Activated CD8-positive, alpha-beta T cell treated with anti-CD3 and anti-CD28 coated beads, Interleukin-2, amount 10 ng/mL, durations not matched to agents 7 days and 5 days (primary cell): Measurements from ENCODE around the gene HSPA14. TPM values are rescaled to one million over a fixed set of nuclear protein-coding genes. Genes with fewer than 3 reads are reported as not detected.
"Not testable (repeated sequence)": the region's sequence is repeated elsewhere in the genome, so short reads cannot be mapped to it uniquely, and the experiment has no call there.

Experiments
- ATAC-seq: fragments of 150-1000 bp; cut with Tn5 transposase; one replicate; pipeline ENCODE4 v1.10.0; 2021; ENCODE audit warnings: moderate library complexity
- CTCF ChIA-PET: fragments of 350-600 bp; sonication (Branson Sonifier 250); formaldehyde crosslinking; loops from one replicate; lab custom pipeline; 2021; ENCODE audit warnings: antibody characterized with exemption; lab: Charles Lee
- POLR2A ChIA-PET: fragments of 350-600 bp; sonication (Branson Sonifier 250); formaldehyde crosslinking; loops from one replicate; lab custom pipeline; 2021; ENCODE audit warnings: antibody characterized with exemption; lab: Charles Lee
- DNase-seq: peaks from one replicate; pipeline ENCODE4 v3.0.0-alpha.2; 2020
- H3K27ac Mint-ChIP-seq: one replicate; pipeline ENCODE4 v1.8.0; 2021; ENCODE audit warnings: mild to moderate bottlenecking, mixed read lengths
- H3K27me3 Mint-ChIP-seq: one replicate; pipeline ENCODE4 v1.8.0; 2021; ENCODE audit warnings: low read depth, mixed read lengths
- H3K36me3 Mint-ChIP-seq: one replicate; pipeline ENCODE4 v1.8.0; 2021; ENCODE audit warnings: low read depth, mixed read lengths
- H3K4me1 Mint-ChIP-seq: one replicate; pipeline ENCODE4 v1.8.0; 2021; ENCODE audit warnings: low read depth, mixed read lengths
- H3K4me3 Mint-ChIP-seq: one replicate; pipeline ENCODE4 v1.8.0; 2021; ENCODE audit warnings: mild to moderate bottlenecking, mixed read lengths
- H3K9me3 Mint-ChIP-seq: one replicate; pipeline ENCODE4 v1.8.0; 2022; ENCODE audit warnings: mixed read lengths; ENCODE audit not compliant: insufficient read depth
- total RNA-seq, 2 experiments: library from RNA; stranded (reverse); gene quantifications; one replicate each; pipeline ENCODE4 v1.2.3, GENCODE V29; 2021

HSPA14 gene
- total RNA-seq, 2 experiments from 2014 or later = 28.9 to 31.4 TPM

DNA sequence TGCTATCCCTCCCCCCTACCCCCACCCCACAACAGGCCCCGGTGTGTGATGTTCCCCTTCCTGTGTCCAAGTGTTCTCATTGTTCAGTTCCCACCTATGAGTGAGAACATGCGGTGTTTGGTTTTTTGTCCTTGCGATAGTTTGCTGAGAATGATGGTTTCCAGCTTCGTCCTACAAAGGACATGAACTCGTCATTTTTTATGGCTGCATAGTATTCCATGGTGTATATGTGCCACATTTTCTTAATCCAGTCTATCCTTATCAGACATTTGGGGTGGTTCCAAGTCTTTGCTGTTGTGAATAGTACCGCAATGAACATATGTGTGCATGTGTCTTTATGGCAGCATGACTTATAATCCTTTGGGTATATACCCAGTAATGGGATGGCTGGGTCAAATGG is 26.4 kb downstream of the HSPA14 start:
- H3K9me3 Mint-ChIP-seq, CTCF ChIA-PET, ATAC-seq, H3K4me3 Mint-ChIP-seq, H3K4me1 Mint-ChIP-seq, DNase-seq, H3K27ac Mint-ChIP-seq, H3K27me3 Mint-ChIP-seq, POLR2A ChIA-PET: not testable (repeated sequence)
- peaks cover 54% of the 10 kb centered on the region for H3K36me3 Mint-ChIP-seq

GRCh38 chr10:14864871-14865270 is 26.8 kb downstream of the HSPA14 start:
- H3K4me1 Mint-ChIP-seq, H3K4me3 Mint-ChIP-seq, H3K9me3 Mint-ChIP-seq, CTCF ChIA-PET, ATAC-seq, POLR2A ChIA-PET, H3K27ac Mint-ChIP-seq, DNase-seq, H3K27me3 Mint-ChIP-seq: not testable (repeated sequence)
- H3K36me3 Mint-ChIP-seq = peaks cover 57% of the 10 kb centered on the region

- Mint-ChIP-seq H3K36me3 (peaks cover 29% of the 10 kb centered on the region), H3K4me3 (no peak overlapping the region), H3K9me3 (no peaks in the 10 kb centered on the region), H3K4me1 (peaks cover 17% of the 10 kb centered on the region), H3K27me3 (no peaks in the 10 kb centered on the region), H3K27ac (no peak overlapping the region)
- ATAC-seq = no peak
- ChIA-PET POLR2A (interaction anchor here (0.6 kb wide), 1 partner anchor 282 kb away, joined by 3 read pairs; no protein-coding TSS in a partner anchor), CTCF (interaction anchor here (1.3 kb wide), 1 partner anchor 13 kb away, joined by 3 read pairs; no protein-coding TSS in a partner anchor)
- no peak for DNase-seq
Observed at GRCh38 chr10:14873090-14873760, 35.1 kb downstream of the HSPA14 start.

DNA sequence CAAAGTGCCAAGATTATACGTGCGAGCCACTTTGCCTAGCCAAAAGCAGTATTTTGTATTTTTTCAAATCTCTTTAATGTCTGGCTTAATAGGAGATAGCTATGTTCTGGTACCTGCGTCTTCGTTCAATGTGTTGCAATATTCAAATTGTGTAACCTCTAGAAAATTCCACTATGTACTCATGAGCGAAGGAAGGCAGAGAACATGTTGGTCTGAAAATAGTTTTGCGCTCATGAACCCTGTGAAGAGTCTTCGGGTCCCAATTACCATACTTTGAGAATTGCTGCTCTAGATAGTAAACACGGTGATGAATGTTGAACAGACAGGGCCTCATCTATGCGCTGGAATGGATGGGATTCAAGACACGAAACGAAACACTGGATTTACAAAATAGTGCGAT is 37.8 kb downstream of the HSPA14 start:
- ChIA-PET CTCF (no interaction called here), POLR2A (no interaction called here)
- no peak overlapping the region for H3K4me3 Mint-ChIP-seq
- H3K27me3 Mint-ChIP-seq = no peaks in the 10 kb centered on the region
- ATAC-seq (no peak), DNase-seq (no peak)
- H3K27ac Mint-ChIP-seq = no peak overlapping the region
- H3K9me3 Mint-ChIP-seq = no peaks in the 10 kb centered on the region
- peaks cover 28% of the 10 kb centered on the region for H3K36me3 Mint-ChIP-seq
- peaks cover 31% of the 10 kb centered on the region for H3K4me1 Mint-ChIP-seq

DNA sequence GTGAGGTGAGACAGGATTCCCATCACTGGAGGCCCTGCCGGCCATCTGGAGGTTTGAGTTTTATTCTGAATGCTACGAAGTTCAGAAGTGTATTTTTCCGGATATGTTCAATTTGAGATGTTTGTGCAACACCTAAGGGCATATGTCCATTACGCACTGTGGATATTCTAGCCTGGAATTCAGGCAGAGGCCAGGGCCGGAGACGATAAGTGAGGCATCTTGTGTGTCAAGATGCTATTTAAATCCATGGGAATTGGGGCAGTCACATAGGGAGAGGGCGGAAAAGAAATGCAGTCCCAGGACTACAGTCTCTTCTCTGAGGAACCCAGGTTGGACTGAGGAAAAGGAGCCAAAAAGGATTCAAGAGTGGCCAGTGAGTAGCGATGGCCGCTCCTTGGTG is 38.7 kb downstream of the HSPA14 start:
- Mint-ChIP-seq H3K36me3 (peaks cover 30% of the 10 kb centered on the region), H3K4me1 (peaks cover 38% of the 10 kb centered on the region), H3K4me3 (peak overlapping the region; percentile 94), H3K27ac (no peak overlapping the region), H3K27me3 (no peaks in the 10 kb centered on the region), H3K9me3 (no peaks in the 10 kb centered on the region)
- CTCF ChIA-PET = interaction anchor here (1.2 to 2.2 kb wide), 3 partner anchors 12 to 83 kb away, joined by 3 to 10 read pairs (median 3); partner anchors contain the start of genes CDNF, HSPA14, MEIG1 and MSANTD7
- no peak for DNase-seq
- ATAC-seq = no peak
- POLR2A ChIA-PET = interaction anchor here (3.0 to 3.2 kb wide), 2 partner anchors 39 to 77 kb away, joined by 17 to 24 read pairs; partner anchors contain the start of genes CDNF, DCLRE1C, HSPA14 and MSANTD7

DNA sequence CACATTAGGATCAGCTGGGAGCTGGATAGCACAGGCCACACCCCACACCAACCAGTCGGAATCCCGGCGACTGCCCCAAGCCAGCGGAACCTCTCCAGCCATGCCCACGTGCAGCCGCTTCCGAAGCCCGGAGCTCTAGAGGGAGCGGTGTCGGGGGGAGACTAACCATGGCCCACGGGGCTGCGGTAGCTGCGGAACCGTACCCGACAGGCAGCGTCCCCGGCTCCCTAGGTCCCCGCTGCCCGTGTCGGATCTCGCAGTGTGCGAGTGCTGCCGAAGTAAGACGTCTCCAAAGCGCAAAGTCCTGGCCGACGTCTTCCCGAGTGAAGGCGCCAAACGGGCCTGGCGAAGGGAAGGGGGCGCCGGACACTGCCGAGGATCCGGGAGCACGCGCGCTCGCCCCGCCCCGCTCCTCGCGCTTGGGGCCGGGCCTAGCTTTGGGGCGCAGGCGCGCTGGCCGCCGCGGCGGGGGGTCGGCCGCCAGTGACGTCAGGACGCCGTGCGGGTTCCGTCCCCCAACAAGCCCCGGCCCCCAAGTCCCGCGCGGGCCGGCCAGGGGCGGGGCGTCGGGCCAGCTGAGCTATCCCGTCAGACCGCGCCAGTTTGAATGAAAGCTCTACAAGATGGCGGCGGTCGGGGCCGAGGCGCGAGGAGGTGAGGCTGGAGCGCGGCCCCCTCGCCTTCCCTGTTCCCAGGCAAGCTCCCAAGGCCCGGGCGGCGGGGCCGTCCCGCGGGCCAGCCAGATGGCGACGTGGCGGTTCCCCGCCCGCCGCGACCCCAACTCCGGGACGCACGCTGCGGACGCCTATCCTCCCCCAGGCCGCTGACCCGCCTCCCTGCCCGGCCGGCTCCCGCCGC is 40.4 kb downstream of the HSPA14 start, which contains the start of gene SUV39H2:
TSS of gene SUV39H2 (plus strand) at position 601 of the 858 bp plus-strand sequence. CDS start at position 624, 23 bp downstream.
- CTCF ChIA-PET = interaction anchor here (0.8 to 2.2 kb wide), 9 partner anchors 11 to 380 kb away, joined by 3 to 10 read pairs (median 4); partner anchors contain the start of genes CDNF, HSPA14, MEIG1 and MSANTD7
- Mint-ChIP-seq H3K4me1 (peaks cover 48% of the 10 kb centered on the region), H3K27ac (peak within 1 kb of the TSS; percentile 92), H3K4me3 (peak within 1 kb of the TSS; percentile 94), H3K27me3 (no peaks in the 10 kb centered on the region), H3K9me3 (no peaks in the 10 kb centered on the region), H3K36me3 (peaks cover 41% of the 10 kb centered on the region)
- POLR2A ChIA-PET = interaction anchor here (0.7 to 3.2 kb wide), 10 partner anchors 9 to 291 kb away, joined by 3 to 24 read pairs (median 4); partner anchors contain the start of genes CDNF, DCLRE1C, HSPA14 and MEIG1
- DNase-seq = peak; percentile 96
- peak; percentile 92 for ATAC-seq

DNA sequence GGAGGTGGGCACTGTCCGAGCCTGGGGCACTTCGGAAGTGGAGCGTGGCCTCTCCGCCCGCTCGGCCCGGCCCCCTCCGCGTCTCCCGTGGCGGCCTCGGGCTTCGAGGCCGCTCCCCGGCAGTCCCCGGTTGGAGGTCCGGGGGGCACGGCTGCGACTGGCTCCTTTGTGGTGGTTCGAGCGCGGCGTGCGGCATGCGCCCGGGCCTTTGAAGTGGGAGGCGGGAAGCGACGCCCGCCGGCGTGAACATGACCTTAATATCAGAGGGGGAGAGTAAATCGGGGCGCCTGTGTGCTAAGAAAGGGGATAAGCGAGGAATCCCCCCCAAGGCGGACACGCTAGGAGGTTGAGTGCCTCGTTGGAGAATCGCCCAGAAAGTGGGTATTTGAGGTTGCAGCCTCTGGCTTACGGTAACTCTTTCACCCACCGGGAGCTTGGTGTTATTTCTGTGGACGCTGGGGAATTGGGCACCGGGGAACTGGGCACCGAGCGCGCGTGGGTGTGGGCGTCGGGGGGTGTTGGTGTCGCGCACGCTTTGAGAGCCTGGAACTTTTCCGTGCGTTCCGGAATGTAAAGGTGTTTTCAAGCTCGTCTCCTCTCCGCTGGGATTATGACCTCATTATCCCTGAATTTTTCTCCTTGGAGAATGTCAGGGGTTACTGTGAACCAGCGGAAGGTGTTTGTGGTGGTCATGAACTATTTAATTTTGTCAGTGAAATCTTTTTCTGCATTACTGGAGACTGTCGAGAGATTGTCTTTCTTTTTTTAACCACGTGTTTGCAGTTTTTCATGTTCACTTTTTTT is 41.2 kb downstream of the HSPA14 start:
- H3K4me3 Mint-ChIP-seq = peak overlapping the region; percentile 91
- no peaks in the 10 kb centered on the region for H3K9me3 Mint-ChIP-seq
- H3K27me3 Mint-ChIP-seq = no peaks in the 10 kb centered on the region
- peaks cover 48% of the 10 kb centered on the region for H3K4me1 Mint-ChIP-seq
- H3K36me3 Mint-ChIP-seq = peaks cover 40% of the 10 kb centered on the region
- ChIA-PET CTCF (interaction anchor here (0.9 to 2.7 kb wide), 6 partner anchors 26 to 381 kb away, joined by 3 to 10 read pairs (median 4); partner anchors contain the start of genes CDNF, DCLRE1C, HSPA14 and MSANTD7), POLR2A (interaction anchor here (0.8 to 3.2 kb wide), 7 partner anchors 9 to 291 kb away, joined by 3 to 24 read pairs (median 5); partner anchors contain the start of genes CDNF, DCLRE1C, HSPA14 and MEIG1)
- DNase-seq (peak; percentile 55), ATAC-seq (peak; percentile 35)
- peak overlapping the region; percentile 92 for H3K27ac Mint-ChIP-seq

DNA sequence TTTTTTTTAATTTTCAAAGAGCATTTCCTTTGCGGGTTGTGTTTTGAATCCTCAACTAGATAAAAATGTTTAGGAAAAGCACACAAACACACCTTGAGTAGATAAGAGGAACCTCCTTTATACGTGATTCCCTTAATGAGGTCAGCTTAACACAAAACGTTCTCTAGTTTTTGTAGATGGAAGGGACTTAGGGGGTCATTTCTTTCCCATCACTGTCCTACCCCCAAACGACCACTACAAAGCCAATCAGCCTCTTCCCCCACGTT is 41.8 kb downstream of the HSPA14 start:
- Mint-ChIP-seq H3K9me3 (no peaks in the 10 kb centered on the region), H3K4me1 (peaks cover 48% of the 10 kb centered on the region), H3K27ac (peak overlapping the region; percentile 92), H3K27me3 (no peaks in the 10 kb centered on the region), H3K4me3 (peak overlapping the region; percentile 91), H3K36me3 (peaks cover 40% of the 10 kb centered on the region)
- DNase-seq = no peak
- ATAC-seq = no peak
- ChIA-PET POLR2A (interaction anchor here (1.8 to 3.2 kb wide), 5 partner anchors 13 to 292 kb away, joined by 4 to 24 read pairs (median 11); partner anchors contain the start of genes CDNF, DCLRE1C, HSPA14 and MEIG1), CTCF (interaction anchor here (1.5 to 2.7 kb wide), 2 partner anchors 25 to 74 kb away, joined by 4 to 10 read pairs; partner anchors contain the start of gene DCLRE1C)

- DNase-seq (no peak), ATAC-seq (no peak)
- ChIA-PET POLR2A (interaction anchor here (0.5 to 1.2 kb wide), 3 partner anchors 74 to 321 kb away, joined by 3 to 5 read pairs (median 3); partner anchors contain the start of gene DCLRE1C), CTCF (interaction anchor here (1.5 to 2.7 kb wide), 3 partner anchors 20 to 73 kb away, joined by 4 to 10 read pairs (median 5); partner anchors contain the start of gene DCLRE1C)
- H3K4me3 Mint-ChIP-seq = peak overlapping the region; percentile 91
- no peaks in the 10 kb centered on the region for H3K9me3 Mint-ChIP-seq
- peak overlapping the region; percentile 92 for H3K27ac Mint-ChIP-seq
- no peaks in the 10 kb centered on the region for H3K27me3 Mint-ChIP-seq
- peaks cover 38% of the 10 kb centered on the region for H3K36me3 Mint-ChIP-seq
- H3K4me1 Mint-ChIP-seq = peaks cover 48% of the 10 kb centered on the region
Observed at GRCh38 chr10:14880229-14880628, 42.1 kb downstream of the HSPA14 start.

- H3K4me1 Mint-ChIP-seq = peaks cover 32% of the 10 kb centered on the region
- no peak overlapping the region for H3K27ac Mint-ChIP-seq
- H3K36me3 Mint-ChIP-seq = peaks cover 29% of the 10 kb centered on the region
- ChIA-PET CTCF (no interaction called here), POLR2A (no interaction called here)
- DNase-seq = no peak
- no peaks in the 10 kb centered on the region for H3K9me3 Mint-ChIP-seq
- H3K27me3 Mint-ChIP-seq = no peaks in the 10 kb centered on the region
- H3K4me3 Mint-ChIP-seq = no peak overlapping the region
- peak; percentile 38 for ATAC-seq
Observed at GRCh38 chr10:14884082-14884481, 46.0 kb downstream of the HSPA14 start.
